Measurements from ENCODE around the gene MCM9. TPM values are rescaled to one million over a fixed set of nuclear protein-coding genes. Genes with fewer than 3 reads are reported as not detected.

The MCM9 gene
- total and polyA plus RNA-seq, 2 of the 13 experiments (the other 11 are each of a cell fraction or from before 2014, with no cell fraction given), result 3.8 to 17.2 TPM

DNA sequence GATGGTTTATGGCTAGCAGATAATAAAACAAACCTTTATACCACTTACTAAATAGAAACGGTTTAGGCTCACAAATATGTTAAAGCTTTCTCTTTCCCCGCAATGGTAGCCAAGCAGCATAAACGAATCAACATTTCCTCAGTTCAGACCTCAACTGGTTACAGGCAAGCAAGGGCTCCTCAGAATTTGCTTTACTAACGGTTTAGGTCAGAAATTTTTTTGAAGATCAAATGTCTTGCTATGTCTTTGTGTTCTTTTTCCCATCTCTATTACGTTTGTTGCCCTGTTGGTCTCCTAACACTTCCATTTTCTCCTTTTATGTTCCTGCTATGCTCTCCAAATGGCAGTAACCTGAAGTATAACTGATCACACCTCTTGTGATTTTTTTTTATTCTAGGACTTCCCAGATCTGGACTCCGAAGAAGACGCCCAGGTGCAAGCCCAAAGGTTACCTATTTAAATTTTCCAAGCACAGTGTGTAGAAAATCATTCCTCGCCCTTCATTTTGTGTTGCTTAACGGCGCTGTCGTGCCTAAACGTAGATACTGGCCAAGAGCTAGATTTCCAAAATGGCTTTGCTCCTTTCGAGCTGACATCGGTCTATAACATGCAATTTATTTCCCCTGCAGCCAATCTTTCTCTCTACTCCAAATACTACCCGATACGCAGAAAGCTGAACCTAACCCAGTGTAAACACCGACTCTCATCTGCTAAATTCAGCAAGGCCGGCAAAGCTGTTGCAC, 41.7 kb downstream of the MCM9 start (continued):
- TF ChIP-seq GMEB1 (CRISPR knock-in tag; IDR thresholded peaks at IDR 0.05; ENCODE audit: borderline replicate concordance) (peak; percentile 63), KIAA2018 (CRISPR knock-in tag; IDR thresholded peaks at IDR 0.05; ENCODE audit: borderline replicate concordance) (no peak), ZNF775 (CRISPR knock-in tag; IDR thresholded peaks at IDR 0.05; ENCODE audit: borderline replicate concordance) (no peak), RBM39 (IDR thresholded peaks at IDR 0.05; ENCODE audit: low read depth, low read length, poor library complexity, severe bottlenecking) (no peak), ZNF326 (CRISPR knock-in tag; IDR thresholded peaks at IDR 0.05; ENCODE audit: borderline replicate concordance) (no peak), CENPT (CRISPR knock-in tag; IDR thresholded peaks at IDR 0.05; ENCODE audit: low read depth) (no peak), ZNF383 (CRISPR knock-in tag; IDR thresholded peaks at IDR 0.05; ENCODE audit: borderline replicate concordance) (no peak), TRIM24 (CRISPR knock-in tag; IDR thresholded peaks at IDR 0.05) (no peak), ZBTB39 (CRISPR knock-in tag; IDR thresholded peaks at IDR 0.05) (no peak), MED1 (CRISPR knock-in tag; IDR thresholded peaks at IDR 0.05) (no peak), THAP11 (CRISPR knock-in tag; IDR thresholded peaks at IDR 0.05) (no peak), SPEN (CRISPR knock-in tag; IDR thresholded peaks at IDR 0.05; ENCODE audit: low read depth) (no peak), RFX1 (IDR thresholded peaks at IDR 0.05) (no peak)
- TF ChIP-seq, protein P1, sequence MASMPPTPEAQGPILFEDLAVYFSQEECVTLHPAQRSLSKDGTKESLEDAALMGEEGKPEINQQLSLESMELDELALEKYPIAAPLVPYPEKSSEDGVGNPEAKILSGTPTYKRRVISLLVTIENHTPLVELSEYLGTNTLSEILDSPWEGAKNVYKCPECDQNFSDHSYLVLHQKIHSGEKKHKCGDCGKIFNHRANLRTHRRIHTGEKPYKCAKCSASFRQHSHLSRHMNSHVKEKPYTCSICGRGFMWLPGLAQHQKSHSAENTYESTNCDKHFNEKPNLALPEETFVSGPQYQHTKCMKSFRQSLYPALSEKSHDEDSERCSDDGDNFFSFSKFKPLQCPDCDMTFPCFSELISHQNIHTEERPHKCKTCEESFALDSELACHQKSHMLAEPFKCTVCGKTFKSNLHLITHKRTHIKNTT (CRISPR knock-in tag; IDR thresholded peaks at IDR 0.05), result no peak
